OCI-LY1 (cell line): Measurements from ENCODE around the gene ELP2.

Experiments
- EZH2 ChIP-seq: fragments of 200-600 bp; sonication (generic), shearing (Covaris generic); IDR thresholded peaks from 2 replicates; pipeline ENCODE4 v1.8.0; 2017; ENCODE audit warnings: borderline replicate concordance, mixed run types, mild to moderate bottlenecking, antibody characterized with exemption, low read length, moderate library complexity, mixed read lengths
- TF ChIP-seq, protein P1 (sequence below): fragments of 200-600 bp; sonication (generic), shearing (Covaris generic); IDR thresholded peaks from 2 replicates; pipeline ENCODE4 v1.5.1; 2017; ENCODE audit warnings: mild to moderate bottlenecking, antibody characterized with exemption, low read length, moderate library complexity, mixed read lengths

GRCh38 chr18:36096955-36097354 lies 32.7 kb upstream of the ELP2 start:
- TF ChIP-seq, protein P1, sequence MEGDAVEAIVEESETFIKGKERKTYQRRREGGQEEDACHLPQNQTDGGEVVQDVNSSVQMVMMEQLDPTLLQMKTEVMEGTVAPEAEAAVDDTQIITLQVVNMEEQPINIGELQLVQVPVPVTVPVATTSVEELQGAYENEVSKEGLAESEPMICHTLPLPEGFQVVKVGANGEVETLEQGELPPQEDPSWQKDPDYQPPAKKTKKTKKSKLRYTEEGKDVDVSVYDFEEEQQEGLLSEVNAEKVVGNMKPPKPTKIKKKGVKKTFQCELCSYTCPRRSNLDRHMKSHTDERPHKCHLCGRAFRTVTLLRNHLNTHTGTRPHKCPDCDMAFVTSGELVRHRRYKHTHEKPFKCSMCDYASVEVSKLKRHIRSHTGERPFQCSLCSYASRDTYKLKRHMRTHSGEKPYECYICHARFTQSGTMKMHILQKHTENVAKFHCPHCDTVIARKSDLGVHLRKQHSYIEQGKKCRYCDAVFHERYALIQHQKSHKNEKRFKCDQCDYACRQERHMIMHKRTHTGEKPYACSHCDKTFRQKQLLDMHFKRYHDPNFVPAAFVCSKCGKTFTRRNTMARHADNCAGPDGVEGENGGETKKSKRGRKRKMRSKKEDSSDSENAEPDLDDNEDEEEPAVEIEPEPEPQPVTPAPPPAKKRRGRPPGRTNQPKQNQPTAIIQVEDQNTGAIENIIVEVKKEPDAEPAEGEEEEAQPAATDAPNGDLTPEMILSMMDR, result no peak
- no peak for TF ChIP-seq EZH2
